Hypothalamus (tissue), 51 donors: ENCODE results near the gene NR2F2.

Experiments used
- DNase-seq, 51 donors: peaks; one replicate each; lab custom pipeline; 2025; lab: John Stamatoyannopoulos, UW

NR2F2 gene

DNA sequence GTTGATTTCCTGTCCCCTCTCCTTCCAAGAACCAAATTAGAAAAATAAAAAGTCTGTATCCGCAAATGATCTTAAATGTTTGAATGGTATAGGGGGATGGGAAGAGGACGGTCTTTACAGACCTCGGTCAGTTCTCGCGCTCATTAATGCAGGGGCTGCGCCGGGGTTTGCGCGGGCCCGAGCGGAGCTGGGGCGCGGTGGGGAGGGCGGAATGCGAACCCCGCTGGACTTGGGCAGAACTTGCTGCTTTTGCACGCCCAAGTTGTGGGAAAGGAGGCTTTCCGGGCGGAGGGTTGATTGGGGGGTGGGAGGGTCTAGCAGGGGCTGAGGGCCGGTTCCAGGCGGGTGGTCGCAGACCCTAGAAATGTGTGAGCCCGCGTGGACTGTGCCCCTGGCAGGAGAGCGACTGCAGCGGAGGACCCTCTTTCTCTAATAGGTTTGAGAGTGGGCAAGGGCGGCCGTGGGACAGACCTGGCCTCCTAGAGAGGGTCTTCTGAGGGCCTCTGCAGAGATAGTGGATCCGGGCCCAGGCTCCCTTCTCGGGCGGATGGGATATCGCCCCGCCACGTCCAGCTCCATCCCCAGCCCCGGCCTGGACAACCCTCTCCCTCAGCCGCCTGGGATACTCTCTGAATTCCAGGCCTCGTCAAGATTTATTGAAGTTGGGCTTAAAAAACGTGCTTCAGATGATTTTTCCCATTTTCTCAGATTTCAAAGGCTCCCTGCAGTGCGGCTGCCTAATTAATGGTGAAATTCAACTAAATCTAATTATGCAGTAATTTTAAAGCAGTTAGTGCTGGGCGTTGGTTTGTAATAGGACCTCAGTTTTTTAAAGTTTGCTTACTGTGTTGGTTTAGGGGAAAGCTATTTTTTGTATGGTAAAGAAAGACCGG lies 11.3 kb downstream of the NR2F2 start:
- DNase-seq: peak in 2 of 51 donors; percentile 5 to 17

DNA sequence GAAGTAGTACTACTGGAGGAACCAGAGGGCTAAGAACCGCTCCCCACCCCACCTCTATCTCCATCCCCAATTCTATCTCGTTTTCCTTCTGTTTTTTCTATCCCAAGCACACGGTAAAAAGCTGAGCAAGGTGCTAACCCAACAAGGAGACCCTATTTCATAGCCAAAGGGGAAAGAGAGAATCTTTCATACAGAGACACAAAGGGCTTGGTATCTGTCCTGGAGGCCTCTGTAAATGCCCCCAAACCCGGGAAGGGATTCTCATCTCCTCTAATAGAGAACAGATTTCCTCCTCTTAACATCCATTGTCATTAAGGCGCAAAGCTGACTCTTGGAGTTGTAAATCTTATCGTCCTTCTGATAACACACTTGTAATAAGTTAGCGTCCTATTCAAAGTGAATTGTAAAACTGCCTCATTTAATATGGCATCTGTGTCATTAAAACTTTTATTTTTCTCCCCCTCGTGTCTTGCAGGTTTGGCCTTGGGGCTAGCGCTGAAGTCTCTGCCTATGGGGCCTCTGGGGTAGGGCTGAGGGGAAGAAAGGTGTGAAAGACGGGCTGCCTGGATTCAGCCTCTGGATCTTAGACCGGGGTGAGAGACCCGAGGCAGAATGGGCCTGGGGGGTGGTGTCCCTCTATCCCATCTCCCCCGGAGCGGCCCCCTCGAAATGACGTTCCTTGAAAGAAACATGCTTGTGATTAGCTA lies 12.1 kb downstream of the NR2F2 start:
- no peak for DNase-seq

DNA sequence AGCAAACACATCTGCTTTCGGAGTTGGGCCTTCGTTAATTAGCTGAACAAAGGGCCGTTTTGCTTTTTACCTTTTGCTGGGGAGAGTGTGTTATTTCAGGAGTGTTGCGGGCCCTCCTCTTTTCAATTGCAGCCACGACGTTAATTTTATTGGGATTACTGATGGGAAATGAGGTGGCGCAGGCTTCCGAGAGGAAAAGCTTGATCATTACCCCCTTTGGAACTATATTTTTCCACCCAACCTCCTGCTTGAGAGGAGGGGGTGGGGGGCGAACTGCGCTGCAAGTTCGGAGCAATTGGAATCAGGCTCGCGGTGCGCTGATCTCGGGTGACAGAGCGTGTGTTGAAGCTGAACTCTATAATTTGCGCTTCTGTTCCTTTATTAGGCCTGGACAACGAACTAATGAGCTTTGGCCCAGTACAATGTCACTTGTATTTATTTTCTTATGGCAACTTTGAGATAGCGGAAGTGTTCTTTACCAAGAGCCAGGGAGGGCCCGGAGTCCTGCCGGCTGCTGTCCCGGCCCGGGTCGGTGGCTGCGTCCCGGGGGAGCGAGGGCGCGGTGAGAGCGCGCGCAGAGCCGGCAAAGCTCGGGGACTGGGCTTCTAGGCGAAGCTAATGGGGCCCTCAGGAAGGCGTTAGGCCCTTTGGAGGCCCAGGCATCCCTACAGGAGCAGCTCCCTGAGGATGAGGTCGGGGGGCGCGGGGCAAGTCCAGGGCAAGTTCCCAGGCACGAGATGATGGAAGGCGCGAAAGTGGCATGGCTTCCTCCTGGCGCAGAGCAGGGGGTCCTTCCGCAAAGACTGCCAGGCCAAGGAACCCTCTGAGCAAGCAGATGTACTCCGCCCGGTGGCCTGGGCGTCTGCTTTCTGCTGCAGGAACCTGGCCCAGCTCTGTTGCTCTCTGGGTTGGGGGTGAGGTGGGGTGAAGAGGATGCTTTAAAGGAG lies 12.9 kb downstream of the NR2F2 start:
- no peak for DNase-seq

DNA sequence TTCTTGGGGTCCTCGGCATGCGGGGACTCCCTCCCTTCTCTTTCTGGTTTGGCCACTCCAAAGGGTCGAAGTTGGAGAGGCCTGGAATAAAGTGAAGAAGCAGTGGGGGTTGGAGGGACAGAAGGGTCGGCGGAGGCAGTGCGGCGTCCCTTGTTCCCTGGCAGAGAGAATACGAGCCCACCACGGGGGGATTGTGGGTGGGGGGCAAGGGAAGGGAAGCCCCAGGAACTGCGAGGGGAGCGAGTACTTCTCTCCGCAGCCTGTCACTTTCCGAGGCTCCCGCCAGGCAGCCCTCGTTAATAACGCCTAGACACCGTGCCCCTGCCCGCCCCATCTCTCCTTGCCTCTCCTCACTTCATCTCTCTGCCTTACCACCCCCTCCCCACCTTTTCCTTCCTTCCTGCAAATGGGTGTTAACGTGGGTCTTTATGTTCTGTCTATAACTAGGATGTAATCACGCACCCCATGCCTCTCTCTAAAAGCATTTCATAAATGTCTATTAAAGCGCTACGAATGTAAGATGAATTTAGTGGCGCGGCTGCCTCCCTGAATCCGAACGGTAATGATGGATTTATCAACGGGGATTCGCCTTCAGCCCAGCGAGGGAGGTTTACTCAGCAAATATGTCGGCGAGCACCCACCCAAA lies 13.7 kb downstream of the NR2F2 start:
- DNase-seq: no peak

DNA sequence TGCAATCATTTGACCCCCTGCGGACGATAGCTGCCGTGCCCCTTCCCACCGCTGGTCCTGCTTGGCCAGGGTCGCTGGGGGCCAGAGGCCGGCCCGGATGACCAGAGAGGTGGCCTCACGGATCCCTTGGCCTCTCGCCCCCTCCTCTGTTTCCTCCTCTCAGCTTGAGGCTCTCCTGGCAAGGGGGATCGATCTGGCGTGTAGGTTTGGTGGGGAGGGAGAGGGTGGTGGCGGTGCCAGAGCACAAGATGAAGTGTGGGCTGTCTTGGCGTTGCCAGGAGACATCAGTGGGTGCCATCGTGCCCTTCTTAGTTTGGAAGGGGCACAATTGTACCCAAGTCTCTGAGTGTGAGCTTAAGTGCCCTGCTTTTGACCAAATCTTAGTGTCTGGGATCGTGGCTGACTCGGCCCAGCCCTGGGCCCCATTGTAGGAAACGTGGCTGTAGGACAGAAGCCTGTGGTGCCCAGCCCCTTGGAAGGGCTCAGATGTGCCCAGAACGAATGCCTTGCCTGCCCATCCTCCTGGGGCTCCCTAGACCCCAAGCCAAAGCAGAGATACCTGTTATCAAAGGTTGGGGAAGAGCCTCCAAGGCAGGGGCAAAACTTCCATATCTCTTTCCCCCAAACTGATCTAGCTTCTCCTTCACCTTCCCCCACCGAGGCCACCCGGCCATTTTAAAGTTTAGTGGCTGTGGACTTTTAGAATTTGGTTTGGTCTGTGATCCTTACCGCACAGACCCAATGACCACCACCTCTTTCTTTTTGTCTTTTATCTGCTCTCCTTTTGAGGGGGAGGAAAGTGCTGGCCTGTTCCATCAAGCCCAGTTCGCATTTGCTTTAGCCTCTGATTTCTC lies 14.4 kb downstream of the NR2F2 start:
- DNase-seq: no peak

DNA sequence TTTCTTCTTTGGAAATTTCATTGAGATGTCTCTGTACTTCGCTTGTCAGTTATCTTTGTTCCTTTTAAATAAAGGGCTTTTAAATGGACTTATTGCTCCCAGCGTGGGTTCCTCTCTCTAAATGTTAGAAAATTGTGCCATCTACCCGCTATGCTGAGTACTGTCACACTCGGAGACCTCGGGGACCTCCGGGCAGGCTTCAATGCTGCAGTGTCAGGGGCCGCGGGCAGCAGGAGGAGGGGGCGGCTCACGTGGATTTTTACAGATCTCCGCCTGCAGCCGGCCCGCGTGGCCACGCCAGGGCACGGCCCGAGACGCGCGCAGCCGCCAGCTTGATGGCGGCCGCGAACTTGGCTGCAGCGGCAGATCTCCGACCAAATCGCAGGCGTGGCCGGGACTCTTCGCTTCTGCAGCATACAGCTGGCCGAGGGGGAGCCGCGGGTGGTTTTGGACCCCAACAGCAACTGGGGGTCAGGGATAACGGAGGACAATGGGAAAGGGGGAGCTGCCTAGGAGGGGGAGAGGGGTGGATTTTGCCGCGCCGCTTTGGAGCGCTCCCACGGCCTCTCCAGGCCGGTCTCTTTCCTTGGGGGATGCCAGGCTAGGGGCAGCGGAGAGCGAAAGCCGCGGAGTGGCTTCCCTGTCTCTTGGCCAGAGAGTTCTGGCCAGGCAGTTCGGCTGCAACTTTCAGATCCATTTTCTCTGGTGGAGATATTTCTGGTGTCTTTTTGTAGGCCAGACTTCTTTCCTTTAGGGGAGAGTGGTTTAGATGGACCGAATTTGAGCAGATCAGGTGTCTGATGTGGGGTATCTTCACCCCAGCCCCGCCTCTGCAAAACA lies 15.3 kb downstream of the NR2F2 start:
- peak in 41 of 51 donors; percentile 10 to 85 (median 61) for DNase-seq

DNA sequence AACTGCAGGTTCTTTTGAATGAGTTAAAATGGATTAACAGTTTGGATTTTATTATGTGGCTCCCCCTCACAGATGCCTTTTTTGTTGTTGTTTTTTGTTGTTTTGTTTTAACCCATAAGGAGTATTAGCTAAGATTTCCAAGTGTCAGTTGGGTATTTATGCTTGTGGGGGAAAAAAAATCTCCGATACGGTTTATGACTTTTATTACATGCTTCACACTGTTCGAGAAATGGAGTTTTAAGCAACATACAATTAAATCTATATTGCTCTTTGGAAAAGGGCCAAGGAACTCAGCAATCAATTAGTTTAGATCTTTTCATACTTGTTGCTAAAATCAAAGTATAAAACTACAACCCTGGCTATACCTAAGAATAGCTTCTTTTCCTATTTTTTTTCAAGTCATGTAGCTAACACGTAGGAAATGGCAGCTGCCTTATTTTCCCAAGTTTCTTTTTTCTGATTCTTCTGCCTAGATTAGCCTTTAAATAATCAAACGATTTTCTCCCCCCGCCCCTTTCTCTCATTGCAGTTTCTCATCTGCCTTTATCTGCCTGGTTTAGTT lies 16.0 kb downstream of the NR2F2 start:
- DNase-seq: no peak

DNA sequence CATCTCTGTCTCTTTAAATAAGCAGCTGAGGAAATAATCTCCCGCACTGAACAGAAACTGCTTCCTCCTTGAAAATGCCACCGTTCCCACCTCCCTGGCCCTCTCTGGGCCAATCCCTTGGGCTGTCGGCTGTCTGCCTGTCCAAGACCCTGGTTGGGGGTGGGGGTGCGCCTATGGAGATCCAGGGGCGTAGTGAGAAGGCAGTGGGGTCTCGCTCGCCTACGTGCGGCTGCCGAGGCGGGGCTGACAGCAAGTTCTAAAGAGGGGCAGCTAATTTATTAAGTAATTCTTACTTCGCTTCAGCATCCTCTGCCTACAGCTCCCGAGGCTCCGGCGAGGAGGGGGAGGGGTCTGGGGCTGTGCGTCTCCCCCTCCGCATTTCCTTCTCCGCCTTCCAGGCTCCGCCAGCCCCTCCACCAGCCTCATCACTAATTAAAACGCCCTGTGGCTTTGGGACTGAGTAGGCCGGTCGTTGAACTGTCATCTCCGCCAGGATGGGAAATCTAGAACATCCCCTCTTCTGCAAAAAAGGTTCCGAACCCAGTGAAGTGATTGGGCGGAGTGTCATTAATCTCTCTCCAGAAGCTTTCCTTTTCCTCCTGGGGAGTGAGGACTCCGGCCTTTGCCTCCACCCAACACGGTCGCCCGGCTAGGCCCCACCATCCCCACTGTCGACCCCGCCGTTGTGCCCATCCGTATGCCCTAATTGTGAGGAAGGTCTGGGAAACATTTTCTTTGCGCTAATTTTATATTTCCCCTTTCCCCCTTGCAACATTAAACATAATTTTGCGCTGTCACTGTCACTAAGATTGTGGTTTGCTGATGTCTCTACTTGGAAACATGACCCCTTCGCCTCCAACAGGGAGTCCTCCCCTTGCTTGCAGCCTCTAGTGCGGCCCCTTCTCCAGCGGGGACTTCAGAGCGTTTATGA lies 16.9 kb downstream of the NR2F2 start:
- DNase-seq: no peak

DNA sequence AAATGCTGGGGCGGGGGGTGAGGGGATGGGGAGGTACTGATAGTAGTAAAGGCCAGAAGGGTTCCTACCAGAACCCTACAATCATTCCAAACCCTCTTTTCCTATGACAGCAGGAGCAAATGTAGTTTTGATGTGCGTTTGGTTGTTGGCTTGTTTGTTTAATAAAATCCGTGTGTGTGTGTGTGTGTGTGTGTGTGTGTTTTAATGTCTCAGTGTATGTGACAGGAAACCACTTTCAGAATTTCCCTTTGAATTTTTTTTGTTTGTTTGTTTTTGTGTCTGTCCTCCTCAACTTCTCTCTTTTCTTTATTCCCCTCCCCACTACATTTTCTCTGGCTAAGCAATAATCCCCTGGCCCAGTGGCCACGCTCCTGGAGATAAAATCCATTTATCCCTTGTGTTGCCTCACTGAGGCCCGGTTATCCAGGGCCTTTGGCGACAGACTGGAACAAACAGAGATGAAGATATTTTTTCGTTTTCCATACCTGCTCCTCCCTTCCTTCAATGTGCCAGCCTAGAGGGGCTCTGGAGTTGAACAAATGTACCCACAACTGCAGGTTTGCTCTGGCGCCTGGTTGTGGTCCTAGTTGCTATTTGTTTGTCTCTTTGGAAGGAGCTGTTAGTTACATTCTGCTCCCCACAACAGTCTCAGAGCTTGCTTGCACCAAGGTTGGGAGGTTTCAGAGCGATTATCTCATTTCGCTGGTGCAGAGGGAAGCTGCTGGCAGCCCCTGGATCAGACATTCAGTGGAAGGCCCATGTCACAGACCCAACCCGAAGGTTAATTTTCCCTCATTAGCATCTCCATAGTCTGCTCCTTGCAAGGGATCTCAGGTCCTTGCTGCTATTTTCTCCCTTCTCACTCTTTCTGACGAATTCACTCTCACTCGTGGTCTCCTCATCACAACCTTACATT lies 17.9 kb downstream of the NR2F2 start:
- no peak for DNase-seq

DNA sequence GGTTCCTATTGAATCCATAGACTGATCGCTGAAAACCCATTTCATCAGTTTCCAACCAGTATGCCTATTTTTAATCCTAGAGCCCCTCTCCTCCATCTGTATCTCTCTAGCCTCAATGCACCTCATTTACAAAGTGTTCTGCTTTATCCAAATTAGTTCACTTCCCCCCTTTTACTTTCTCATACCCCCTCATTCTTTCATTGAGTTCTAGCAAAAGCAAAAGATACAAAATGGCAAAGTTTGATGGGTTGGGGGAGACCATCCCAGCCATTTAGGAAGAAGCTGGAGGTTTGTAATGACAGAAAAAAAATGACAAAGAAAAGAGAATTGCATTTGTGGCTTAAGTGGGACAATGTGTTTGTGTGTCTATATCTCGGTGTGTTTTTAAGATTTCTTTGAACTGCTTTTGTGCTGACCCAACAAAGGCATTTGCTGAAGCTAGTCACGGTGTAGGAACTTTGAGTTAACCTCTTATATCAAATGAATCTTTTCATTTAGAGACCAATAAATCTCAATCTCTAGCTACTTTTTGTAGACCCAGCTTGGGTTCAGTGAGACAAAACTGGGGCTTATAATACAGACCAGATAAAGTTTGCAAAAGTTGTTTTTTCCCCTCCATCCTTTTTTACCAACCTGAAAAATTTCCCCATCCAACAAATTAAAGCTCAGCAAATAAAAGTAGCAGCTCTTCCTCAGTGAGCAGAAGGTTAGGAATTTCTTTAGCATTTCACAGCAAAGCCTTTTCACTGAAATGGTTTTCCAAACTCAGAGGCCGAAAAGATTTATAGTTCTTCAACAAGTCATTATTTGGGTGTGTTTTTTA lies 18.7 kb downstream of the NR2F2 start:
- DNase-seq: no peak

DNA sequence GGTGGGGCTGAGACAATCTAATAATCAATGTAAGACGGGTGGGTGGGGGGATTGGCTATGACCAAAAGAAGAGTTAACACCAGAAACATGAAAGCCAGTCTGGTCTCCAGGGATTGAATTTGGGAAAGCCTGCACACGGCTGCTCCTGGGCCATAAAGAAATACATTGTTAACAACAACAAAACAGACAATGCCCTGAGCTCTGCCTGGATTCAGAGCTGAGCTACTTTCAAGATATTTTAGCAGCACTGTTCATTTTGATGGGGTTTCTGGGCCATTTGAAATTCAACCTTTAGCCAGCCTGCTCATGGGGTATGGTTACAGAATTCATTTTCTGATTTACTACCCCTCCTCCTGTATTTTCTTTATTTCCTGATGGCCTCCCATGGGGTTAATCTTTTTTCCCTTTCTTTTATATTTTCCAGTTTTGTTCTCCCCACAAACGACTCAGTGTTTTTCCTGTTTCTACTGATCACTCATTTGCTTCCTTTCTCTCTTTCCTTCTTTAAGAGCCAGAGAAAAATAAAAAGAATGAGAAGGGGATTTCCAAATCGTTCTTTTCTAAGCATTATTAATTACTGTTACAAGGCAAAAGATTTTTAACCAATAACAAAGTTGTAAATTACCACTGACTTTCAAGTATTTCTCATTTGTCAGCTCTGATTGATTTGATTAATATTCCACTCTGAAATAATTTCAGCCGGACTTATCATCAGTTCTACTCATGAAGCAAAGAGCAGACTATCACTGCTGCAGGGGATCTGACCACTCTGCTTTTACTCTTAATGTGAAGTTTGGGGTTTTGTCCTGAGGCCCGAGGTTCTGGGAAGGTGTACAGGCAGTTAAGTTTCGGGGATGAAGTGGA lies 19.6 kb downstream of the NR2F2 start:
- no peak for DNase-seq

DNA sequence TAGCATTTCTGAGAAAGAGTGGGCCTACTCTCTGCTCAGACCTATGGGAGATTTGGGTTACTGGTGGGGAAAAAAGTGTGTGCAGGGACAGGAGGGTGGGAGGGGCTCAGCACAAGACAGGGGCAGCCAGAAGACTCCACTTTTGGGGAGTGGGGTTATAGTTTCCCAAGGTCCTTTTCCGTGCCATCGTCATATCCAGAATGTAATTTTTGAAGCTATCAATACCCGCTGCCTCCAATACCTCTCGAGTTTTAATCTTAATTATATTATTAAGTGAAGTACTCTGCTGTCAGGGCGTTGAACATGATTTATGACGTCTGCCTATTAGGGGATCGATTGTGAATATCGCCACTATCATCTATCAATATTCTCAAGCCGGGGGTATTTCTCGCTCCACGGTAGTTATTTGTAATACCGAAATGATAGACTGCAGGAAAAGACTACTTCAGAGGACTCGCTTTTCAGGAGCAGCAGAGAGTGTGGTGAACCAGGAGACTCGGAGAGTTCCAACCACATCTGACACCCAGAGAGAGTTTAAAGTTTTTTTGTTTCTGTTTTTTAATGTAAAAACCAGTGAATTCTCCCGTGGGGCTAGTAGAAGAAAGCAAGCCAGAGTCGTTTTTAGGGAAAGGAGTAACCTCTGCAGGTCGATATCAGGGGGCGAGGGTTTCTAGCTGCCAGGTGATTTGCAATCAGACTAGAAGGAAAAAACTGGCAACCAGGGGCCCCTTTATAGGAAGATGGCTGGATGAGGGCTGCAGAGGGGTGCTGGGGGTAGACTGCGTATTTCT lies 20.6 kb downstream of the NR2F2 start:
- no peak for DNase-seq
